Glutamatergic neuron (in vitro differentiated cells): ENCODE results near the gene GARNL3. TPM values are rescaled to one million over a fixed set of nuclear protein-coding genes. Genes with fewer than 3 reads are reported as not detected.
A peak's percentile ranks its signal among the peaks of the same experiment; 100 is the strongest.

Source experiments
- DNase-seq: peaks from one replicate; pipeline ENCODE4 v3.0.0; 2022
- H3K27ac Mint-ChIP-seq: one replicate; pipeline ENCODE4 v1.8.0; 2020; ENCODE audit warnings: mild to moderate bottlenecking, mixed read lengths, inconsistent platforms; ENCODE audit not compliant: unreplicated experiment
- H3K27me3 Mint-ChIP-seq: one replicate; pipeline ENCODE4 v1.8.0; 2020; ENCODE audit warnings: mild to moderate bottlenecking, moderate library complexity, mixed read lengths, inconsistent platforms; ENCODE audit not compliant: unreplicated experiment
- H3K36me3 Mint-ChIP-seq: one replicate; pipeline ENCODE4 v1.8.0; 2020; ENCODE audit warnings: mild to moderate bottlenecking, mixed read lengths, inconsistent platforms; ENCODE audit not compliant: unreplicated experiment
- H3K4me1 Mint-ChIP-seq: one replicate; pipeline ENCODE4 v1.8.0; 2020; ENCODE audit warnings: mild to moderate bottlenecking, low read depth, mixed read lengths, inconsistent platforms; ENCODE audit not compliant: unreplicated experiment
- H3K4me3 Mint-ChIP-seq: one replicate; pipeline ENCODE4 v1.8.0; 2020; ENCODE audit warnings: mild to moderate bottlenecking, mixed read lengths, inconsistent platforms; ENCODE audit not compliant: unreplicated experiment
- H3K9me3 Mint-ChIP-seq: one replicate; pipeline ENCODE4 v1.8.0; 2020; ENCODE audit warnings: mild to moderate bottlenecking, moderate library complexity, mixed read lengths, inconsistent platforms; ENCODE audit not compliant: unreplicated experiment
- CTCF ChIP-seq: fragments of 200-600 bp; sonication (generic); IDR thresholded peaks from one replicate; pipeline ENCODE4 v1.5.0; 2021; ENCODE audit not compliant: partially characterized antibody, unreplicated experiment
- total RNA-seq: library from RNA; stranded (reverse); fragmentation: NEBNext Ultra II Directional; extraction: Animal tissue kit (Norgen Biotek cat#: 25700); gene quantifications from one replicate; pipeline ENCODE4 v1.2.1, GENCODE V29; 2021; ENCODE audit not compliant: unreplicated experiment

Gene GARNL3
- total RNA-seq, 1 donor from 2014 or later: 14.7 TPM

- DNase-seq: no peak
- no peak overlapping the region for H3K4me3 Mint-ChIP-seq
- H3K36me3 Mint-ChIP-seq: no peaks in the 10 kb centered on the region
- H3K27ac Mint-ChIP-seq: no peak overlapping the region
- H3K9me3 Mint-ChIP-seq: no peaks in the 10 kb centered on the region
- no peaks in the 10 kb centered on the region for H3K27me3 Mint-ChIP-seq
- TF ChIP-seq CTCF: no peak
- peaks cover 2% of the 10 kb centered on the region for H3K4me1 Mint-ChIP-seq
Measured at GRCh38 chr9:127346584-127346983, 82.0 kb downstream of the GARNL3 start.

GRCh38 chr9:127347831-127348776 is 83.5 kb downstream of the GARNL3 start:
- no peaks in the 10 kb centered on the region for H3K36me3 Mint-ChIP-seq
- TF ChIP-seq CTCF: no peak
- no peaks in the 10 kb centered on the region for H3K9me3 Mint-ChIP-seq
- no peak overlapping the region for H3K4me3 Mint-ChIP-seq
- H3K27me3 Mint-ChIP-seq: no peaks in the 10 kb centered on the region
- H3K4me1 Mint-ChIP-seq: peaks cover 2% of the 10 kb centered on the region
- H3K27ac Mint-ChIP-seq: no peak overlapping the region
- DNase-seq: no peak

- no peaks in the 10 kb centered on the region for H3K36me3 Mint-ChIP-seq
- no peak overlapping the region for H3K27ac Mint-ChIP-seq
- TF ChIP-seq CTCF: no peak
- no peaks in the 10 kb centered on the region for H3K27me3 Mint-ChIP-seq
- H3K4me1 Mint-ChIP-seq: peaks cover 2% of the 10 kb centered on the region
- DNase-seq: no peak
- H3K9me3 Mint-ChIP-seq: no peaks in the 10 kb centered on the region
- H3K4me3 Mint-ChIP-seq: no peak overlapping the region
Measured at GRCh38 chr9:127349483-127350113, 85.0 kb downstream of the GARNL3 start.

- Mint-ChIP-seq H3K9me3 (peaks cover 2% of the 10 kb centered on the region), H3K36me3 (no peaks in the 10 kb centered on the region), H3K27ac (peak overlapping the region; percentile 86), H3K27me3 (no peaks in the 10 kb centered on the region), H3K4me1 (peaks cover 2% of the 10 kb centered on the region), H3K4me3 (no peak overlapping the region)
- no peak for TF ChIP-seq CTCF
- DNase-seq: no peak
Measured at GRCh38 chr9:127351182-127352166, 86.9 kb downstream of the GARNL3 start.
